HG03175 (cell line): ENCODE measurements around the gene PLK5.
"Not testable (repeated sequence)": the region's sequence is repeated elsewhere in the genome, so short reads cannot be mapped to it uniquely, and the experiment has no call there.

Experiments
- ATAC-seq: cut with Tn5 transposase; IDR thresholded peaks from one replicate; pipeline ENCODE4 v1.9.1; 2021; ENCODE audit warnings: mild to moderate bottlenecking, moderate library complexity; ENCODE audit not compliant: unreplicated experiment

The PLK5 gene

GRCh38 chr19:1507763-1508506 lies 15.9 kb upstream of the PLK5 start:
- ATAC-seq, result peak; percentile 59

GRCh38 chr19:1508507-1508856 lies 15.4 kb upstream of the PLK5 start:
- no peak for ATAC-seq

GRCh38 chr19:1509602-1510441 lies 14.1 kb upstream of the PLK5 start:
- no peak for ATAC-seq

- ATAC-seq, result no peak
Measured at GRCh38 chr19:1510442-1510806, 13.5 kb upstream of the PLK5 start.

GRCh38 chr19:1510807-1511206 lies 13.1 kb upstream of the PLK5 start:
- no peak for ATAC-seq

- ATAC-seq, result no peak
Measured at GRCh38 chr19:1511318-1512317, 12.3 kb upstream of the PLK5 start.

GRCh38 chr19:1512671-1513498 lies 11.0 kb upstream of the PLK5 start, which contains the start of gene ADAMTSL5:
Gene ADAMTSL5 (minus strand): TSS chr19:1513019. CDS start chr19:1510943, 2,076 bp downstream.
- ATAC-seq, result no peak

GRCh38 chr19:1513499-1514294 lies 10.2 kb upstream of the PLK5 start:
- ATAC-seq, result no peak

- no peak for ATAC-seq
Measured at GRCh38 chr19:1514295-1514661, 9.6 kb upstream of the PLK5 start.

GRCh38 chr19:1514986-1515721 lies 8.7 kb upstream of the PLK5 start:
- no peak for ATAC-seq

GRCh38 chr19:1516395-1516753 lies 7.5 kb upstream of the PLK5 start:
- ATAC-seq, result no peak

GRCh38 chr19:1518471-1518870 lies 5.4 kb upstream of the PLK5 start:
- ATAC-seq, result no peak

- ATAC-seq, result not testable (repeated sequence)
Measured at GRCh38 chr19:1519802-1520201, 4.1 kb upstream of the PLK5 start.

GRCh38 chr19:1520203-1520780 lies 3.6 kb upstream of the PLK5 start:
- ATAC-seq, result no peak

- ATAC-seq, result no peak
Measured at GRCh38 chr19:1521636-1522035, 2.2 kb upstream of the PLK5 start.

- ATAC-seq, result no peak
Measured at GRCh38 chr19:1522061-1522460, 1.8 kb upstream of the PLK5 start.

- no peak for ATAC-seq
Measured at GRCh38 chr19:1522838-1523237, 1.0 kb upstream of the PLK5 start.

- ATAC-seq, result no peak
Measured at GRCh38 chr19:1524287-1524971, 552 bp downstream of the PLK5 start.
